A673 (cell line): Measurements from ENCODE around the gene CEBPB. TPM values are rescaled to one million over a fixed set of nuclear protein-coding genes. Genes with fewer than 3 reads are reported as not detected.
"Not testable (repeated sequence)": the region's sequence is repeated elsewhere in the genome, so short reads cannot be mapped to it uniquely, and the experiment has no call there.

ENCODE experiments used
- BruUV-seq: library from RNA; stranded (reverse); fragments of 400-500 nt; replicated peaks from 2 replicates; lab custom pipeline; 2021; lab: Mats Ljungman, UMichigan
- CTCF ChIA-PET: fragments of 300-600 bp; sonication (Branson Sonifier 250); formaldehyde crosslinking; loops from one replicate; lab custom pipeline; 2022; ENCODE audit warnings: antibody characterized with exemption; lab: Charles Lee
- POLR2A ChIA-PET: fragments of 300-600 bp; sonication (Branson Sonifier 250); formaldehyde crosslinking; loops from one replicate; lab custom pipeline; 2022; ENCODE audit warnings: antibody characterized with exemption; ENCODE audit not compliant: low non-redundant PET; lab: Charles Lee
- DNase-seq: peaks from one replicate; pipeline ENCODE4 v3.0.0-alpha.2; 2015; ENCODE audit warnings: low spot score
- H3K27ac ChIP-seq: fragments of 200-600 bp; sonication (generic); 2 replicates; pipeline ENCODE4 v1.5.1; 2016; ENCODE audit warnings: mixed run types, low read depth, mild to moderate bottlenecking, mixed read lengths, antibody characterized with exemption, low read length; ENCODE audit not compliant: poor library complexity, severe bottlenecking
- H3K27me3 ChIP-seq: fragments of 200-600 bp; sonication (generic); replicated peaks from 2 replicates; pipeline ENCODE4 v1.6.1; 2017; ENCODE audit warnings: mixed run types, low read depth, mild to moderate bottlenecking, mixed read lengths, antibody characterized with exemption, low read length; ENCODE audit not compliant: insufficient read depth, poor library complexity
- H3K36me3 ChIP-seq: fragments of 200-600 bp; sonication (generic); 2 replicates; pipeline ENCODE4 v1.6.1; 2016; ENCODE audit warnings: mixed run types, mild to moderate bottlenecking, mixed read lengths, antibody characterized with exemption, low read length; ENCODE audit not compliant: insufficient read depth, poor library complexity, severe bottlenecking
- H3K4me1 ChIP-seq: fragments of 200-600 bp; sonication (generic); 2 replicates; pipeline ENCODE4 v1.6.1; 2017; ENCODE audit warnings: mixed run types, mild to moderate bottlenecking, mixed read lengths, antibody characterized with exemption, low read length; ENCODE audit not compliant: insufficient read depth, poor library complexity, severe bottlenecking
- H3K4me3 ChIP-seq: fragments of 200-600 bp; sonication (generic); 2 replicates; pipeline ENCODE4 v1.5.1; 2016; ENCODE audit warnings: low read depth, mixed run types, mild to moderate bottlenecking, mixed read lengths, low read length; ENCODE audit not compliant: poor library complexity, severe bottlenecking
- H3K9me3 ChIP-seq: fragments of 200-600 bp; sonication (generic); 2 replicates; pipeline ENCODE4 v1.6.1; 2016; ENCODE audit warnings: mixed run types, low read depth, mild to moderate bottlenecking, mixed read lengths, antibody characterized with exemption, low read length; ENCODE audit not compliant: poor library complexity, severe bottlenecking
- EZH2 ChIP-seq: fragments of 200-600 bp; sonication (generic); IDR thresholded peaks from 2 replicates; pipeline ENCODE4 v1.6.1; 2017; ENCODE audit warnings: borderline replicate concordance, low read depth, mild to moderate bottlenecking, mixed read lengths, antibody characterized with exemption, low read length; ENCODE audit not compliant: poor library complexity, severe bottlenecking
- intact Hi-C: fragments of 100-400 bp; cut with micrococcal nuclease; formaldehyde crosslinking; loops from one replicate; pipeline ENCODE4 v1.10.0; 2022; ENCODE audit not compliant: unreplicated experiment
- total RNA-seq: library from RNA; stranded (reverse); gene quantifications from 2 replicates; pipeline ENCODE4 v1.2.3, GENCODE V29; 2021
- TF ChIP-seq, protein P1 (sequence below): fragments of 300-800, 200-600 bp; sonication (generic); conservative IDR thresholded peaks from 2 replicates; pipeline ENCODE4 v1.5.1; 2017; ENCODE audit warnings: low read depth, mild to moderate bottlenecking, antibody characterized with exemption, low read length, moderate library complexity, mixed read lengths

The CEBPB gene
- total RNA-seq, 1 experiment from 2014 or later: 130 TPM

DNA sequence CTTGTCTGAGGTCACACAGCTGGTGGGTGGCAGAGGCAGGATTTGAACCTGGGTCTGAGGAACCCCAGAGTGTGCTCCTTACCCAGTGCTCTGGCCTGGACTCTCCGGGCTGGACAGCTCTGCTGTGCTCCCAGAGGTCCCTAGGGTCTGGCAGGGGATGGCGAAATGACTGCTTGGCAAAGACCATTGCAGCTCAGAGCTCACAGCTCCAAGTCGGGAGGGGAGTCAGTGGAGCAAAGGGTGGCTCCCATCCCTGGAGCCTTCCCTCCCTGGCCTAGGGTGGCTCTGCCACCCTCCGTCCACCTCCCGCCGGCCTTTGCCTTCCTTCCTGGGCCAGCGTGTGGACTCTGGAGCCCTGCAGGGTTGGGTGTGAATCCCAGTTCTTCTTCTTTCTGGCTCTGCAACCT, 17.5 kb downstream of the CEBPB start:
- Histone ChIP-seq H3K36me3 (no peaks in the 10 kb centered on the region), H3K27ac (no peak overlapping the region), H3K4me1 (no peaks in the 10 kb centered on the region), H3K4me3 (no peak overlapping the region), H3K9me3 (peaks cover 9% of the 10 kb centered on the region), H3K27me3 (no peaks in the 10 kb centered on the region)
- TF ChIP-seq EZH2: no peak
- TF ChIP-seq, protein P1, sequence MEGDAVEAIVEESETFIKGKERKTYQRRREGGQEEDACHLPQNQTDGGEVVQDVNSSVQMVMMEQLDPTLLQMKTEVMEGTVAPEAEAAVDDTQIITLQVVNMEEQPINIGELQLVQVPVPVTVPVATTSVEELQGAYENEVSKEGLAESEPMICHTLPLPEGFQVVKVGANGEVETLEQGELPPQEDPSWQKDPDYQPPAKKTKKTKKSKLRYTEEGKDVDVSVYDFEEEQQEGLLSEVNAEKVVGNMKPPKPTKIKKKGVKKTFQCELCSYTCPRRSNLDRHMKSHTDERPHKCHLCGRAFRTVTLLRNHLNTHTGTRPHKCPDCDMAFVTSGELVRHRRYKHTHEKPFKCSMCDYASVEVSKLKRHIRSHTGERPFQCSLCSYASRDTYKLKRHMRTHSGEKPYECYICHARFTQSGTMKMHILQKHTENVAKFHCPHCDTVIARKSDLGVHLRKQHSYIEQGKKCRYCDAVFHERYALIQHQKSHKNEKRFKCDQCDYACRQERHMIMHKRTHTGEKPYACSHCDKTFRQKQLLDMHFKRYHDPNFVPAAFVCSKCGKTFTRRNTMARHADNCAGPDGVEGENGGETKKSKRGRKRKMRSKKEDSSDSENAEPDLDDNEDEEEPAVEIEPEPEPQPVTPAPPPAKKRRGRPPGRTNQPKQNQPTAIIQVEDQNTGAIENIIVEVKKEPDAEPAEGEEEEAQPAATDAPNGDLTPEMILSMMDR: no peak
- BruUV-seq: no TSS peak
- no peak for DNase-seq
- intact Hi-C loops: no loop called here
- CTCF ChIA-PET: no interaction called here
- POLR2A ChIA-PET: no interaction called here

DNA sequence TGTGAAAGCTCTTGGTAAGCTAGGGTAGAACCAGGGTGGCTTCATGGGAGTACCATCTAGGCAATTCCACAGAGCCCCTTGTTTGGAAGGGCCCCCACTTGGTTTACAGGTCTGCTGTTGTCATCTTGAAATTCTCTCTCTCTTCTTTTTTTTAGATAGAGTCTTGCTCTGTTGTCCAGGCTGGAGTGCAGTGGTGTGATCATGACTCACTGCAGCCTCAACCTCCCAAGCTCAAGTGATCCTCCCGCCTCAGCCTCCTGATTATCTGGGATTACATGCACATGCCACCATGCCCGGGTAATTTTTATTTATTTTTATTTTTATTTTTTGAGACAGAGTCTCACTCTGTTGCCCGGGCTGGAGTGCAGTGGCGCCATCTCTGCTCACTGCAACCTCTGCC, 18.2 kb downstream of the CEBPB start:
- H3K36me3 ChIP-seq, CTCF ChIA-PET, DNase-seq, H3K27me3 ChIP-seq, intact Hi-C loops, H3K27ac ChIP-seq, H3K9me3 ChIP-seq, H3K4me3 ChIP-seq, POLR2A ChIA-PET, BruUV-seq, H3K4me1 ChIP-seq: not testable (repeated sequence)

GRCh38 chr20:50210066-50210619, 19.5 kb downstream of the CEBPB start:
- ChIA-PET CTCF (no interaction called here), POLR2A (no interaction called here)
- H3K27me3 ChIP-seq: no peaks in the 10 kb centered on the region
- DNase-seq: no peak
- BruUV-seq: no TSS peak
- H3K9me3 ChIP-seq: no peaks in the 10 kb centered on the region
- no peak overlapping the region for H3K27ac ChIP-seq
- TF ChIP-seq, protein P1: no peak
- TF ChIP-seq EZH2: no peak
- intact Hi-C loops: no loop called here
- peaks cover 2% of the 10 kb centered on the region for H3K4me1 ChIP-seq
- H3K36me3 ChIP-seq: no peaks in the 10 kb centered on the region
- H3K4me3 ChIP-seq: no peak overlapping the region

DNA sequence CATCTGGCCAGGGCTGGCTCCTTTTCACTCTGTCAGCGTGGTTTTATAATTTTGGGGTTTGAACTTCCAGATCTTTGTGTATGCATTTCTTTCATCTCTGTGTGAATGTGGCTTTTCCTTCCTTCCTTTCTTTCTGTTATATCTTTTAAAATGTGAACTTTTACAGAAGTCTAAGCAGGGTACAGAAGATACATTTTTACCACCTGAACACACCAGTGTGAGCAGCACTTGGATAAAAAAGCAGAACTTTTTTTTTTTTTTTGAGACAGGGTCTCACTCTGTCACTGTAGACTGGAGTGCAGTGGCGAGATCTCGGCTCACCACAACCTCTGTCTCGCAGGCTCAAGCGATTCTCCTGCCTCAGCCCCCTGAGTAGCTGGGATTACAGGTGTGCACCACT, 20.5 kb downstream of the CEBPB start:
- no peak for TF ChIP-seq EZH2
- TF ChIP-seq, protein P1: no peak
- no TSS peak for BruUV-seq
- CTCF ChIA-PET: no interaction called here
- no peak for DNase-seq
- POLR2A ChIA-PET: no interaction called here
- H3K36me3 ChIP-seq: no peaks in the 10 kb centered on the region
- H3K27me3 ChIP-seq: no peaks in the 10 kb centered on the region
- peaks cover 10% of the 10 kb centered on the region for H3K4me1 ChIP-seq
- H3K27ac ChIP-seq: no peak overlapping the region
- intact Hi-C loops: no loop called here
- no peak overlapping the region for H3K4me3 ChIP-seq
- H3K9me3 ChIP-seq: no peaks in the 10 kb centered on the region
